Measurements from ENCODE around the gene FAM234A.
"Not testable (repeated sequence)": the region's sequence is repeated elsewhere in the genome, so short reads cannot be mapped to it uniquely, and the experiment has no call there.

Gene FAM234A

DNA sequence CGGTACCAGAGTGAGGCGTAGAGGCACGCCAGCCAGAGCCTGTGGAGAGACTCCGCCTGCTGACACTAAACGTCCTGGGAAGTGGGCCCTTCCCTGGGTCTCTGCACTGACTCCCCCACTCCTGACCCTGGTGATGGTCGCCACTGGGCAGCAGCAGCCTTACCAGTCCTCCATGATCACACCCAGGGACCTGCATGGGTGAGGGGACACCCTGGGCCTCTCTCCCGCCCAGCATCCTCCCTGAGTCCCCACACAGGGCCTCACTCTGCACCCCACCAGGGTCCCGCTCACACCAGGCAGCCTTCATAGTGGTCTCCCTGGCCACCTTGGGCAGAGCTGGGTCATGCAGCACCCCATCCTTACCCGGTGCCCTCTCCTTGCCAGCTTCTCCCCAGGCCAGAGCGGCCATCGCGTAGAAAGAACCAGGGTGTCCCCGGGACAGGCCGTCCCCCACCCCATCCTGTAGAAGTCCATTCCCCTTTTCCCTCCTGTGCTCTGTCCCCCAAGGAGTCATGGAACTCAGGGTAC, 30.4 kb downstream of the FAM234A start:
- no peak for DNase-seq (ENCODE audit: low read depth in 2 of 2)

DNA sequence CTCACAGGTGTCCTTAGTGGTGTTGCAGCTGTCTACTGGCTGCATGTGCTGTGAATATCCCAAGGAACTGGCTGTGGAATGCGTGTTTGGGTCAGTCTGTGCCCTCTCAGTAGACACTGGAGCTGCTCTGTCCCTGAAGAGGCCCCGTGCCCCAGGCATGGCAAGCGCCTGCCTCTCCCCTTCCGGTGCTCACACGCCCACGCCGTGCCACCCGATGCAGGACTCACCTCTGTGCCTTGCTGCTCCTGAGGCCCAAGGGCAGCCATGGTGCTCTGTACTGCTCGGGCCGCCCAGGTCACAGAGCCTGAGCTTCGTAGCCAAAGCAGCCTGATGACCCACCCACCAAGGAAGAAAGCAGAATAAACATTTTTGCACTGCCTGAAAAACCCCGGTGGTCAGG, 31.1 kb downstream of the FAM234A start:
- DNase-seq (ENCODE audit: low read depth in 2 of 2): no peak

DNA sequence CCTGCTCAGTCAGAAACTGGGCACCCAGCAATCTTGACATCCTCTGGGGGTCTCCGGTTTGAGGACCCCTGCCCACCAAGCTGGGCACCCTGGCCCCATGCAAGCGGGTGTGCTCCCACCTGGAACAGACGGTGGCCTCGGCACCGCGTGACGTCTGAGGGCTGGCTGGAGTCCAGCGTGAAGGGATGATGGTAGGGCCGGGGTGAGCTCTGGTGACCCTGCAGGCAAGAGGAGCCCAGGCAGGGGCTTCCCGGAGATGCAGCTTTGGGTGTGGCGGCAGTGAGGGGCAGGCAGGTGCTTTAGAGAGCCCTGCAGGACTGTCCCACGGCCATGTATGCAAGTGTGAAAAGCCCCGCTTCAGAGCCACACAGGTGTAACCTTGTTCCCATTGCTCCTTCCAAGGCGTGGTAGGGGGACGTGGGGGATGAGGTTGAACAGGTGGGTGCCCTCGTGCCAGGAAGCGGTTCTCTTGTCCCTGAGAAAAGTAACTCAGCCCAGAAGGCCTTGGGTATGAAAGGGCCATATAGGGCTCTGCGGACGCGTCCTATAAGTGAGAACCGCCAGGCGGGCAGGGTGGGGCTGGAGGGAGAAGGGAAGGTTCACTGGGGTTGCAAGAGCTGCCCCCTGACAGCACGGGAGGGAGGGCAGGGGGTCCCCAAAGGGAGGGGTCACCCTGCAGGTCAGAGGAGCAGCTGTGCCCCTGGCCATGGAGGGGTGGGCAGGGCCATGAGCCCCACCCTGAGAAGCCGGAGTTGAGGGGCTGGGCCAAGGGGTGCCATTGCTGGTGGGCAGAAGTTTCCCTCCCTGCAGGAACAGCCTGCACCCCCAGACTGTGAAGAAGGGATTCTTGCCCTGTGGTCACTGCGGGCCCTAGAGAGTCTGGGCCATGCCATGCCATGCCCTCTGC, 31.9 kb downstream of the FAM234A start:
- no peak for DNase-seq (ENCODE audit: low read depth in 2 of 2)

GRCh38 chr16:267562-267961, 32.9 kb downstream of the FAM234A start:
- DNase-seq (ENCODE audit: low read depth in 2 of 2): not testable (repeated sequence)

- DNase-seq (ENCODE audit: low read depth in 2 of 2): no peak
These were observed 33.8 kb downstream of the FAM234A start for GRCh38 chr16:268141-269053.

GRCh38 chr16:269061-269796, 34.6 kb downstream of the FAM234A start:
- no peak for DNase-seq (ENCODE audit: low read depth in 2 of 2)

DNA sequence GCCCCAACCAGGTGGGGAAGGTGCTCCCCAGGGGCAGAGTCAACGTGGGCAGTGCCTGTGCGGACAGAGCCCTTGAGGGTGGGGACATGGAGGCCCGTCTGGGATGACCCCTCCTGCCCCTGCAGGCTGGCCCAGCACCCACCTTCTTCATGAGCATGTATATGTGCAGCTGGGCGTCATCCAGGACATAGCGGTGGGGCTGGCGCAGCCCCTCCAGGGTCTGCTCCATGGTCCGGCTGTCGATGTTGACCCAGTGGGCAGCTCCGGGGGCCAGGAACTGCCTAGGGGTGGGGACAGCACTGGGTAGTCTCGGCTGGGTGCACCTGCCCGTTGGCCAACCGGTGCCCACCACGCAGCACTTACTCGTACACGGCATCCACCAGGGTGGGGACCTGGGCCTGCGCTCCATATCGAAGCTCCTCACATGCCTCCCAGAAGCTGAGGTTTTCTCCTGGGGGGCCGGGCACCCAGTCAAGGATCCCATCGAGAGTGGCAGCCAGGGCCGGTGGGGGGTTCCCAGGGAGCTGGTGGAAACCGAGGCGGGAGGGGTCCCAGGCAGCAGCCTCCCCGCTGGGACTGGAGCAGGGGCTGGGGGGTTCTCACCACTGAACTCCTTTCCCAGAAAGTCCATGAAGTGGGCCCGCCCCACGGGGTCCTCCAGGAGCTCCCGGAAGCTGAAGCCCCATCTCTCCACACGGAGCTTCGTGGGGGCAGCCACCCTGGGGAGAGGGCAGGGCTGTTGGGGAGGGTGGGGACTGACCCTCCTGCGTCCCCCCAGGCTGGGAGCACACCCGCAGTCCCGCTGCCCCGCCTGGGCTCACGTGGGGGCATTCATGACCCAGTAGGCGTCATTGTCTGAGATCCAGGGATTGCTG, 36.0 kb downstream of the FAM234A start:
- no peak for DNase-seq (ENCODE audit: low read depth in 2 of 2)

GRCh38 chr16:272633-273546, 38.3 kb downstream of the FAM234A start:
- no peak for DNase-seq (ENCODE audit: low read depth in 2 of 2)

- DNase-seq (ENCODE audit: low read depth in 2 of 2): no peak
These were observed 39.2 kb downstream of the FAM234A start for GRCh38 chr16:273547-274421.

DNA sequence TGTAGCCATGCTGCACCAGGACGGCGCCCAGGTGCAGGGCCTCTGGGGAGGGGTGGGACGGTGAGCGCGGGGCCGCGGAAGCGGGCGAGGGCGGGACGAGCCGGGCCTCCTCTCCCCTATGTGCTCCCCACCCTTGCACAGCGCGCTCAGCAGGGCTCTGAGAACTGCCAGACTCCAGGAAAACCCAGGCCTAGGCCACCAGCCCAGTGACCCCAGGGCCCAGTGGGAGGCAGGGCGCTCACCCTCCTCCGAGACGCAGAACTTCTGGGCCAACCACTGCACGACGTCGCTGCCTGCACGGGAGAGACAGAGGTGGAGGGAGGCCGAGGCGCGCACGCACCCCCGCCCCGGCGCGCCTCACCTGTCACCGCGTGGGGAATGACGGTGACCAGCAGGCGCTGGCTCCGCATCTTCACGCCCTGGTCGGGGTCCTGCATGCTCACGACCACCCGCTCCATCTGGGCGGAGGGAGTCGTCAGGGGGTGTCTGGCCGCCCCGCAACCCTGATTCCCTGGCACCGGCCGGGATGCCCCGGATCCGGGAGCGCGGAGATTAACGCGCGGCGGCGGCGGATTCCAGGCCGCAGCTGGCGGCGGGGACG, 40.5 kb downstream of the FAM234A start:
- DNase-seq (ENCODE audit: low read depth in 2 of 2): no peak

GRCh38 chr16:275786-276232, 41.2 kb downstream of the FAM234A start, which contains the start of gene RGS11:
Gene RGS11 (minus strand): TSS chr16:275944. CDS start chr16:275911, 33 bp downstream.
- DNase-seq (ENCODE audit: low read depth in 2 of 2): no peak

DNA sequence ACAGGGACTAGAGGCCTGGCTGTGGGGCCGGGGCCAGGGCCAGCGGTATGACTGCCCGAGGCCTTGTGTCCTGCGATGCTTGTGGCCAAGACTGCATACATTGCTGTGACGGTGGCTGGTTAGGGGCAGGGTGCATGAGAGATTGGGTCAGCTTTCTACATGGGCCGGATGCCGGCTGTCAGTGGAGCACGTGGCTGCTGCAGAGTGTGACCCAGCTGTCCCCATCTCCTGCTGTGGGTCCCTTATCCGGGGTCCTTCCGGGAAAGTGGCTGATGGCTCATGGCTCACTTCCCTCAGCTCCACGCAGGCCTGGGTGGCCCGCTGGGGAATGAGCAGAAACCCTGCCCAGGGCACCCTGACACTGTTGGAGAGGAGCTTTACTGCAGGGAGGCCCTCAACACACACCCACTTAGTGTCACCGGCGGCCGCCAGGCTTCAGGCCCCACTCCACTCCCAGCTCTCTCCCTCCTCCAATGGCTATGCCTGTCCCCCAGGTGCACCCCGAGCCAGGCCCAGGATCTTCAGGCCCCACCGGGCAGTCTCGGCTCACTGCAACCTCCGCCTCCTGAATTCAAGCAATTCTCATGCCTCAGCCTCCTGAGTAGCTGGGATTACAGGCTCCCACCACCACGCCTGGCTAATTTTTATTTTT, 41.9 kb downstream of the FAM234A start:
- DNase-seq (ENCODE audit: low read depth in 2 of 2): no peak

DNA sequence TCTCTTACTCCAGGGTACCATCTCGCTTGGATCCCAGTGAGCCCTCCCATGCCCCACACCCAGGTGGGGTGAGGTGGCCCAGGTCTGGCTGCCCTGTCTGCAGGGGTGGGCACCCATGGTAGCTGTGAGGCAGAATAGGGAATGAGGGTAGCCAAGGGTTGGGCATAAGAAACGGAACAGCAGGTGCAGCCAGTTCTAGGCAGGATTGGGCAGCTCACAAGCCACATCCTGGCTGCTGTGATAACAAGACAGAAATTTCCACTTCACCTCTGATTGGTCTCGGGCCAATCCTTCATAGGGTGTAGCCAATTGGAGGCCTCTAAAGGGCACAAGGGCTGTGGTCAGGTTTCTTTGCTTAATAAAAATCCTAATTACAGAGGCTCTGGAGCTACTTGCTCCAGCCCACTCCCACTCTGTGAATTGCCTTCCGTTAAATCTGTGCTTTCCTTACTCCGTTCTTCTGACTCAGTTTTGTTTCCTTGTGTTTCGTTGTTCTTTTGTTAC, 44.3 kb downstream of the FAM234A start:
- no peak for DNase-seq (ENCODE audit: low read depth in 2 of 2)

DNA sequence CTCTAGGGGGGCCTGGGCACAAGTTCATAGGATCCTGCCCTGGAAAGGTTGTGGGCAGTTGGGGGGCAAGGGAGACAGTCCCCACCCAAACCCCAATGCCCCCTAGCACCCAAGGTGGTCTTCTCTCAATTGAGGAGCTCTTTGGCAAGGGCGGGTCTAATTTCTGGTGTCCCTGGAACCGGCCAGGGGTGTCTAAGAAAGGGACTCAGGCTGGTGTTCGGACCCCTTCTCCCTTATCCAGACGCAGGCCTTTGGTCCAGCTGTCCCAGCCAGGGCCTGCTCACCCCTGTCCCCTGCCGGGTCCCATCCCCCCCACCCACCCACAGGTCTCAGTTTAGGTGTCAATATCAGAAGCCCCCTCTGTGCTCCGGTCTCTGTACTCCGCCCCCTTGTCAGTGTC, 44.9 kb downstream of the FAM234A start:
- no peak for DNase-seq (ENCODE audit: low read depth in 2 of 2)

GRCh38 chr16:280005-280460, 45.4 kb downstream of the FAM234A start:
- no peak for DNase-seq (ENCODE audit: low read depth in 2 of 2)

GRCh38 chr16:280552-280951, 45.9 kb downstream of the FAM234A start, which contains the start of gene ARHGDIG:
Gene ARHGDIG (plus strand): TSS chr16:280591. CDS start chr16:280681, 90 bp downstream.
- no peak for DNase-seq (ENCODE audit: low read depth in 2 of 2)

All from fibroblast of skin of left biceps (primary cell).